ENCODE results near the gene DNAJC12.

DNA sequence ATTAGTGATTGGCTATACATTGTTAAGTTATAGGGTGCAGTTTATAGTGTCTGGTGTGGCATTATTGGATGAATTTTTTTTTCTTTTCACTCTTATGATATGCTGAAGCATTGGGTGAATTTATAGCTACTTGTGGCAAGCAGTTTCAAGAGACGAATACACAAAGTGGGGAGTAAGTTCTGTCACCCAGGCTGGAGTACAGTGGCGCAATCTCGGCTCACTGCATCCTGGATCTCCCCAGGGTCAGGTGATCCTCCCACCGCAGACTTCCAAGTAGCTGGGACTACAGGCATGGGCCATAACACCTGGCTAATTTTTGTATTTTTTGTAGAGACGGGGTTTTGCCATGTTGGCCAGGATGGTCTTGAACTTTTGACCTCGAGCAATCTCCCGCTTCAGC is 40.1 kb upstream of the DNAJC12 start:
- TF ChIP-seq POLR2A (IDR thresholded peaks at IDR 0.05) = no peak
- TF ChIP-seq, protein P1, sequence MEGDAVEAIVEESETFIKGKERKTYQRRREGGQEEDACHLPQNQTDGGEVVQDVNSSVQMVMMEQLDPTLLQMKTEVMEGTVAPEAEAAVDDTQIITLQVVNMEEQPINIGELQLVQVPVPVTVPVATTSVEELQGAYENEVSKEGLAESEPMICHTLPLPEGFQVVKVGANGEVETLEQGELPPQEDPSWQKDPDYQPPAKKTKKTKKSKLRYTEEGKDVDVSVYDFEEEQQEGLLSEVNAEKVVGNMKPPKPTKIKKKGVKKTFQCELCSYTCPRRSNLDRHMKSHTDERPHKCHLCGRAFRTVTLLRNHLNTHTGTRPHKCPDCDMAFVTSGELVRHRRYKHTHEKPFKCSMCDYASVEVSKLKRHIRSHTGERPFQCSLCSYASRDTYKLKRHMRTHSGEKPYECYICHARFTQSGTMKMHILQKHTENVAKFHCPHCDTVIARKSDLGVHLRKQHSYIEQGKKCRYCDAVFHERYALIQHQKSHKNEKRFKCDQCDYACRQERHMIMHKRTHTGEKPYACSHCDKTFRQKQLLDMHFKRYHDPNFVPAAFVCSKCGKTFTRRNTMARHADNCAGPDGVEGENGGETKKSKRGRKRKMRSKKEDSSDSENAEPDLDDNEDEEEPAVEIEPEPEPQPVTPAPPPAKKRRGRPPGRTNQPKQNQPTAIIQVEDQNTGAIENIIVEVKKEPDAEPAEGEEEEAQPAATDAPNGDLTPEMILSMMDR (IDR thresholded peaks at IDR 0.05) = no peak

Data from uterus (tissue), 2 donors.